ENCODE measurements around the gene RNU1-1. TPM values are rescaled to one million over a fixed set of nuclear protein-coding genes. Genes with fewer than 3 reads are reported as not detected.
"Not testable (repeated sequence)": the region's sequence is repeated elsewhere in the genome, so short reads cannot be mapped to it uniquely, and the experiment has no call there.

Gene RNU1-1
- total RNA-seq, 1 donor from 2014 or later, result under 0.01 TPM

DNA sequence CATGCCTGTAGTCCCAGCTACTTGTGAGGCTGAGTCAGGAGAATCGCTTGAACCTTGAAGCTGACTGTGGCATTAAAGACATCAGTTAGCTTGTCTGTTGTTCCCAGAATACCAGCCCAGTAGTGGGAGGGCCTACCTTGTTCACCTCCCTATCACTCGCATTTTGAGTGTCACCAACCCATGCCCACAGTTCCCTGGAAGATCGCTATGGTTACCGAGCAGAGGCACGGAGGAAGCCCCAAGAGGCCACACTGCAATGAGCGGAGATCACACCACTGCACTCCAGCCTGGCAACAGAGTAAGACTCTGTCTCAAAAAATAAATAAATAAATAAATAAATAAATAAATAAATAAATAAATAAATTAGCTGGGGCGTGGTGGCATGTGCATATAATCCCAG is 21.1 kb downstream of the RNU1-1 start:
- DNase-seq, result not testable (repeated sequence)

DNA sequence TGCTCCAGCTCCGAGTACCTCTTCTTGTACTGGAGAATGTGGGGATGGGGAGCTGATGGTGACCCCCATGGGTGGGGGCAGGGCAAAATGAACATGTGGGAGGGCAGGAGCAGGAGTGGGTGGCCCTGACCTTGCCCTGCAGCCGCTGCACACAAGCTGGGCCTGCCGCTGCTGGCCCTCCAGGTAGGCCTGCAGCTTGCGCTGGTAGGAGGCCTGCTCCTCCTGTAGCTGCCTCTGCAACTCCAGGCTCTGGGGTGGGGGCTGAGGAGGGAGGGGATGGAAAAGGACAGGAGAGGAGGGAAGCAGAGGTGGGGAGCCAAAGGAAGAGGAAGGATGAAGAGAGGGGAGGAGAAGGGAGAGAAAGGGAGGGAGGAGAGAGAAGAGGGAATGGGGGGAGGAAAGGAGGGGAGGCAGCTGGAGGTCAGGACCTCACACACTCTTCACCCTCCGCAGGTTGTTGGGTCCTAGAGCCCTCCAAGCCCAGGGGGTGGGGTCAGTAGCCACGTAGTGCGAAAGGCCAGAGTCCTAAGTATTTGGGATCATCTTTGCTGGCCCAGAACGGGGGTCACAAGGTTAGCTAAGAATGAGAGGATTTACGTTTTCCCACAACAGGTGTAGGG is 22.9 kb downstream of the RNU1-1 start:
- DNase-seq, result no peak

DNA sequence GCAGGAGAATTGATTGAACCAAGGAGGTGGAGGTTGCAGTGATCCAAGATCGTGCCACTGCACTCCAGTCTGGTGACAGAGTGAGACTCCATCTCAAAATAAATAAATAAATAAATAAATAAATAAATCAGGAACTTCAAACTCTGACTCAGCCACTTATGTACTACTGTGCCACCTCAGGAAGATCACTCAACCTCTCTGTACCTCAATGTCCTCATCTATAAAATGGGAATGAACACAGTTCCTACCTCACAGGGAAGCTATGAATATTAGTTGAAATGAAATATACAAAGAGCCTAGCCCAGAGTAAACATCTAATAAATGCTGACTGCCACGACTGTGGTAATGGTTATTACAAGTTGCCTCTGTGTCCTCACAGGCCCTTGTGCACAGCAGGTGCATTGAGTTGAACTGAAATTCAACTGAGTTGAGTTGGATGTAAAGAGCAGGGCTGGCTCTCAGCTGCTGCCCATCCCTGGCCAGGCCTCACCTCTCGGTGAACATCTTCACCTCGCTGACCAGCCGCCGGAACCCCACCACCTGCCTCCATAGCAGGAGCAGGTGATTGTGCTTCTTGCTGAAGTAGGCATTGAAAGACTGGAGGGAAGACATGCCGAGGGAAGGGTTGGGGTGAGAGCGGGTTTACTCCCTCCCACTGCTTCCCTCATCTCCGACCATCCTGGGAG is 24.7 kb downstream of the RNU1-1 start:
- DNase-seq, result not testable (repeated sequence)

DNA sequence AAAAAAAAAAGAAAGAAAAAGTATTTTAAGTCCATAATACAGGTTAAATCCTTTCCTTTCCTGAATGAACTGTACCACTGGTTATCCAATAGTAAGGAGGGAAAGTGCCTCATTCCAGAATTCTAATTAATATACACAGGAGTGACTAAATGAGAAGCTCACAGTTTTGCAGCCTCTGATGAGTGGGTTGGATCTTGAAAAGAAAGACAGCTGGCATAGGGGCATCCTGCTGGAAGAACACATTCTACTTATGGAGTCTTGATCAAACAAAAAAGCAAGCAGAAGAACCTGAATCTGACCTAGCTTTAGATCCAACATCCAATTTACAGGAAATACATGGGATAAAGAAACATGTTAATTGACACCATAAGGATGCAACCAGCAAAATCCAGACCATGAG is 27.1 kb downstream of the RNU1-1 start:
- not testable (repeated sequence) for DNase-seq

DNA sequence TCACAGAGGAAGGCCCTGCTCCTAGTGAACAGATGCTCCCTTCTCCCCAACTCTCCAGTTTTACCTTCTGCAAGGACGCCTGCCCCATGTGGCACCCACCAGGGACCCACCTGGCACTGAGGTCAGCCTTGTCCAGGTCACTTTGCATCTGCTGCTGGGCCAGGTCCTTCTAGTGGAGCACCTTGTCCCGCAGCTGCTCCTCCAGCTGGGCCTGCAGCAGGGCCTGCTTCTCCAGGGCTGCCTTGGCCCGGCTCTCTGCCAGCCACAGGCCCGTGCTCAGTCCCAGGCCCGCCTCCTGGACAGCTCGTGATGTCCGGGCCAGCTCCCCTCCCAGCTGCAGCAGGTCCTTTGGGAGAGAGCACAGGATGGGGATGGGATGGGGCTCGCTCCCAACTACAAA is 27.8 kb downstream of the RNU1-1 start:
- DNase-seq, result not testable (repeated sequence)

DNA sequence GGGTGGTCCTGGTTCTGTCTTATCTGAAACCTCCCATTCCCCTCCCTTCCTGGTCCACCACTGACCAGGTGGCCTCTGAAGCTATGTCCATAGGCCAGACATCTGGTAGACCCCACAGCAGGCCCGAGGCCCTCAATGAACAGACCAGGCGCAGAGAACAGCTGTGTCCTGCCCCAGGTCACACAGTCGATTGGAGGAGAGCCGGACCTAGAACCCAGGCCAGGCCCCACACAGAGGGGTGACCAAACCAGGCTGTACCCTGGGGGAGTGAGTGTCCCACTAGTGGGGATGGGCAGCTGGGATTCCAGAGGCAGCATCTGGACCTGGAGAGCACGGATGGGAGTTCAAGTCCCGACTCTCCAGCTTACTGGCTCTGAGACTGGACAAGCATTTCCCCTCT is 29.2 kb downstream of the RNU1-1 start:
- DNase-seq, result no peak

DNA sequence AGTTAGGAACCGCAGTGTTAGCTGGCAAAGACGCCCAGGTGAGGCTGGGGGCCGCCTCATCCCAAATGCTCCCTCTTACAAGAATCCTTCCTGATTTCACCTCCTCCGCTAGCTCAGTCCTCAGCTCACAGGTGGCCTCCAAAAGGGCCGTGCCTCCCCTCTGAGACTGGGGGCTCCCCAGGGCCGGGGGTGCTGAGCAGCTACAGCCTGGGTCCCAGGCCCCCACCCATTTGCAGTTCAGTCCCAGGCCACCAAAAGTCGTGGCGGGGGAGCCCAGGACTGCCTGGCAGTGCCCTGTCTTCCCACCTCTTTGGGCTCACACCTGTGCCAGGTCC is 29.6 kb downstream of the RNU1-1 start:
- no peak for DNase-seq

DNA sequence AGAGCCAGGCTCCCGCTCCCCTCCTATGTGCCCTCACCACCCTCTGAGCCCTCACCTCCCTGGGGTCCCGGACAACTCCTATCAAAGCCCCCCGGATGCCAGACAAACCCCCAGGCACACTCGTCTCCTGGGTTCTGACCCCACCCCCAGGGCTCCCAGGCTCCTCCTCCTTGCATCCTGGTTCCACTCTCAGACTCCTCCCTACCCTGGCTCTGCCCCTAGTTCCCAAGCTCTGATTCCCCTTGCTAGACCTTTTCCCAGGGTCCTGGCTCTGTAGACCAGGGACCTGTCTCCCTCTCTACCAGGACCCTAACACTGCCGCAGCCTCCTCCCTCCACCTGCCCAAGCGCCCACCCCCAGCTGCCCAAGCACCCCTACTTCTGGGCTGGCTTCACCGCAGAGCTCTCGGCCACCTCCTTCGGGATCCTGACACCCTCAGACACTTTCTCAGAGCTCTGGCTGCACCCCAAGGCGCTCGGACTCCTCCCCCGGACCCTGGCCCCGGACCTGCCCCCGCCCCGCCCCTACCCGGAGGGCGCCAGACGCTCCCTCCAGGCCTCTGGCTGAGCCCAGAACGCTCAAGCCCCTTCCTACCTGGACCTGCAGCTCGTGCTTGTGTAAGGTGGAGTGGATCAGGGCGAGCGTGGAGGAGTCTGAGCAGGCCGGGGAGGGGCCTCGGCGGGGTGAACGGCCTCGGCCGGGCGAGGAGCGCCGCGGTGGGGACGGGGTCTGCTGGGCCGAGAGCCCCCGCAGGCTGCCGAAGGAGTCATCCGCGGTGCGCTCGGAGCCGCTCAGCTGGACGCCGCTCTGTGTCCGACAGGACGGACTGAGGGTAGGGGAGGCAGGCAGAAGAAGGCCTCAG is 30.2 kb downstream of the RNU1-1 start:
- not testable (repeated sequence) for DNase-seq

DNA sequence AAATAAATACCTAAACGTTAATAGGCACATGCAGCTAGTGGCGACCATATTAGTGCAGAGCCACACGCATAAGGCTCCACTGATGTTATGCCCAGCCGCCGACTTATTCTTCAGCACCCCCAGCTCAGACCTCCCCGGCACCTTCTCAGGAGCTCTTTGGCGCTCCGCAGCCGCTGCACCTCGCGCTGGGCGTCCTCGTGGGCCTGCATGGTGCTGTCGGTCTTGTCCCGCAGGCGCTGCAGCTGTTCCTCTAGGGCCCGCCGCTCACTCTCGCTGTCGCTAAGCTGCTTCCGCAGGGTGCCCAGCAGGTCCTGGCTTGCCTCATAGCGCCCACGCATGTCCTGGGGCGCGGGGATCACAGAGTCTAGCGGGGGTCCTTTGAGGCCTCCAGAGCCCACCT is 30.9 kb downstream of the RNU1-1 start:
- not testable (repeated sequence) for DNase-seq

DNA sequence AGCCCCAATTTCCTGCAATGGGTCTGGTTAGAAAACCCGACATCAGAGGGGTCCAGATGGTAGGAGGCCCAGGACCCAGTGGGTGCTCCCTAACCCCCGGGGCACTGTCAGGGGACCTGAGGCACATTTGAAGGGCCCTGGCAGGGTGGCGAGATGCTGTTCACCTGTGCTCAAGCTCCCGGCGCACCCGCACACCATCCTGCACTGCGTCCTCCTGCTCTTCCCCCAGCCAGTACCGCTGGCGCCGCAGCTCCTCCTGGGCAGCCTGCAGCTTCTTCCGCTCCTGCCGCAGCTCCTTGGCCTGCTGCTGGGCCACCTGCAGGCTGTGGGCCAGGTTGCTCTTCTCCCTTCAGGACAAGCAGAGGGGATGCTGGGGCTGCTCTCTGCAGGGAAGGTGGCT is 36.0 kb downstream of the RNU1-1 start:
- DNase-seq, result no peak

DNA sequence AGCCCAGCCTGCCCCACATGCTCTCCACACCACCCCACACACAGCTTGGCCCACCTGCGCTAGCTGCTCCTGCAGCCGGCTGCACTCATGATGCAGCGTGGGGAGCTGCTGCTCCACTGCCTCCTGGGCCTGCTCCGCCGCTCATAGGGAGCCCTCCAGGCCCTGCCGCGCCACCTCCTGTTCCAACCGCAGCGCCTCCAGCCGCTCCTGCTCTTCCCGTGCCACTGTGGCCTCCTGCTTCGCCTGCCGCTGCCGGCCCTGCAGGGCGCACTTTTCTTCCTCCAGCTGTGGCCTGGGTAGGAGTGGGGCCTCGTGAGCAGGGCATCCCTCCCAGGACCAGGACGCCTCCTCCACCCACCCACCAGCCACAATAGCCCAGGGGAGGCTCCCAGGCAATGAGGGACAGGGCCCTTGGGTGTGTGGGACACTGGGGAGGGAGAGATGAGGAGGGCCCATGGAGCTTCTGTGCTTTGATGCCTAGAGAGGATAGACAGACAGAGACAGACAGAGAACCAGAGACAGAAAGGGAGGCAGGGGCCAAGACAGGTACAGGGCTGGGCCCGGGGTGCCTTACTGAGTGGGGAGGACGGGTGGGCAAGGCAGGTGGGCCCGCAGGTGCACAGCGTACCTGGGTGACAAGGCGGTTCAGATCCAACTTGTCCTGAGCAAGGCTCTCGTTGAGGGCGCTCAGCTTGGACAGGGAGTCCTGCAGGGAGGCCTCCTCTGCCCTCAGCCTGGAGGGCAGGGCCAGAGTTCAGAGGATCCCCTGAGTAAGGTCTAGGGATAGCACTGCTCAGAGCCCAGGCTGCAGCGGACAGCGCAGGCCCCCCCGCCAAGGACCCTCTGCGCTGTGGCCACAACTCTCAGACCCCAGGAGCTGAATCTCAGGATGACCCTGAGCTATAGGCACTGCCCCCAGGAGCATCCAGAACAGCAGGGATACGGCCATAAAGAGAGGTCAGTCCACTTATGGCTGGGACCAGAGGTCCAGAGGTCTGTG is 38.0 kb downstream of the RNU1-1 start:
- DNase-seq, result not testable (repeated sequence)

DNA sequence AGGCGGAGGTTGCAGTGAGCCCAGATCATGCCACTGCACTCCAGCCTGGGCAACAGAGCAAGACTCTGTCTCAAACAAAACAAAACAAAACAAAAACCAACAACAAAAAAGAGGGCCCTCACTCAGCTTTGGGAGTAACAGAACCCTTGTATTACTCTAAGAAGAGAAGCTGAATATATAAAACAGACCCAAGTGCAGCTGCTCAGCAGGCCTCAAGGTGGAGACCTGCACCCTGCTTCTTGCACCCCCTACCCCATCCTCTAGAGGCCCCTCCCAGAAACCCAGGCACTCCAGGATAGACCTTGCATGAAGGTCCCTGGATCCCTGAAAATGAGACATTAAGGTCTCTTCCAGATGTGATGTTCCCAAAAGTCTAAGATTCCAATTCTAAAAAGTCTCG is 39.2 kb downstream of the RNU1-1 start:
- not testable (repeated sequence) for DNase-seq

DNA sequence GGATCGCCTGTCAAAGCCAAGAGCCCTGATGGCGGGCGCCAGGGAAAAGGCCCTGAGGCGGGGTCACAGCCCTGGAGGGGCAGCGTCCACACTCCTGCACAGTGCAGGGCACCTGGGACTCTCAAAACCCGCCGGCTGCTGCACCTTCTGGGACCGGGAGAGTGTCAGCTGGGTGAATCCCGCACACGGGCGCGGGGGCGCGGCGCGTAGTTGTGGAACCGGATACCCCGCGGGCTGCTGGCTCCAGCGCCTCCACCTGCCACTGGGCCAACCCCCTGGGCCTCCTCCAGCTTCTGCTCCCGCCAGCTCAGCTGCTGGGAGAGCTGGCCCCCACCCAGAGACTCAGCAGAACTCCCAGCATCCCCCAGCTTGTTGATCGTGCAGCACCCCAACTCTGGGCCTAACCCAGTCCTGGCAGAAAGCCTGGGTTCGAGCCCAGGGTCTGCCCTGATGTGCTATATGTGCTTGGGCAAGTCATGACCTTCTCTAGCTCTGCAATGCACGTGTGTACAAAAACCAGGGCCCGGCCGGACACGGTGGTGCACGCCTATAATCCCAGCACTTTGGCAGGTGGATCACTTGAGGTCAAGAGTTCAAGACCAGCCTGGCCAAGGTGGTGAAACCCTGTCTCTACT is 39.8 kb downstream of the RNU1-1 start:
- no peak for DNase-seq

DNA sequence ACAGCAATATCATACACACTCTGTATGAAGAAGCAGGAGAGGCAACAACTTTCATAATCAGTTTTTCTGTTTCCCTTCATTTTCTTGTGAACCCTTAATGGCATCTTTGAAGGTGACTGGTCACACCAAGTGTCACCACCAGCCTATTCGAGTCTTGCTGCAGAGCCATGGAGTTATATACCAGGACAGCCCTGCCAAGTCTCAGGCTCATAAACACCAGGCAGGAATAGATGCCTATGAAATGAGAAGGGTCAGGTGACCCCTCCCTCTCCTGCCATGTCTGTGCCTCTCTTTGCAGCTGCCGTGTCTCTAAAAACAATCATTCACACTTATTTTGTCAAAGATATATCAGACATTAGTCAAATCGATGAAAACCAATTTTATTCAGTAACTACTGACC is 45.5 kb downstream of the RNU1-1 start:
- no peak for DNase-seq

DNA sequence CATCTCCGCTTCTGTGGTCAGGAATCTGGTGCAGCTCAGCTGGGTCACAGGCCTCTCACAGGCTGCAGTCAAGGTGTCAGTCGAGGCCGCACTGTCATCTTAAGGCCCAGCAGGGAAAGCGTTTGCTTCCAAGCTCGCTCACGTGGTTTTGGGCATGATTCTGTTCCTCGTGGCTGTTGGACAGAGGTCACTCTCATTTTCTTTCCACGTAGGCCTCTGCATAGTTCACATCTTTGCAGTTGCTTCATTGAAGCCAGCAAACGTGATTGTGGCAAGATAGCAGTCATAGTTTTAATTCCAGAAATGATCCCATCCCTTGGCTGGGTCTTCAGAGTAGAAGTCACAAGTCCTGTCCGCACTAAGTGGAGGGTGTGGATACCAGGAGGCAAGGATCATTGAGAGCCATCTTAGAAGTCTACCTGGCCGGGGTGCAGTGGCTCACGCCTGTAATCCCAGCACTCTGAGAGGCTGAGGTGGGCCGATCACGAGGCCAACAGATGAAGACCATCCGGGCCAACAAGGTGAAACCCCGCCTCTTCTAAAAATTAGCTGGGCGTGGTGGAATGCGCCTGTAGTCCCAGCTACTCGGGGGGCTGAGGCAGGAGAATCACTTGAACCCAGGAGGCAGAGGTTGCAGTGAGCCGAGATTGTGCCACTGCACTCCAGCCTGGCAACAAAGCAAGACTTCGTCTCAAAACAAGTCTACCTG is 49.0 kb downstream of the RNU1-1 start:
- no peak for DNase-seq

Small RNAs within 50 kb of the gene (small RNA-seq; reads per million reads assigned to genes)
- gene RNU1-1 (0.09 reads per million), gene RNU1-6P (not detected)

Other genes starting within 250 kb of the RNU1-1 start
- gene FBXO42, start 161.8 kb downstream of the RNU1-1 start, total RNA-seq, result 29.5 TPM
- 5.1 TPM for gene SZRD1, start 147.0 kb downstream of the RNU1-1 start, total RNA-seq
- not detected for gene SPATA21, start 76.9 kb downstream of the RNU1-1 start, total RNA-seq
- gene NECAP2, start 73.6 kb downstream of the RNU1-1 start, total RNA-seq, result 25.9 TPM
- 84.4 TPM for gene NBPF1, start 99.3 kb upstream of the RNU1-1 start, total RNA-seq
- under 0.01 TPM for gene RNU1-3, start 152.7 kb upstream of the RNU1-1 start, total RNA-seq
- gene RNU1-4, start 226.2 kb upstream of the RNU1-1 start, total RNA-seq, result under 0.01 TPM